HFFc6 (cell line): ENCODE measurements around the gene NIT1. TPM values are rescaled to one million over a fixed set of nuclear protein-coding genes. Genes with fewer than 3 reads are reported as not detected.

Experiments
- DNase-seq: peaks from one replicate; pipeline ENCODE4 v3.0.0-alpha.2; 2018
- H3K27ac Mint-ChIP-seq: 2 replicates; pipeline ENCODE4 v1.8.0; 2020; ENCODE audit warnings: mild to moderate bottlenecking, mixed read lengths
- H3K27me3 Mint-ChIP-seq: 2 replicates; pipeline ENCODE4 v1.8.0; 2021; ENCODE audit warnings: mild to moderate bottlenecking, moderate library complexity, mixed read lengths; ENCODE audit not compliant: insufficient read depth
- H3K36me3 Mint-ChIP-seq: 2 replicates; pipeline ENCODE4 v1.8.0; 2021; ENCODE audit warnings: low read depth, mixed read lengths
- H3K4me1 Mint-ChIP-seq: 2 replicates; pipeline ENCODE4 v1.8.0; 2020; ENCODE audit warnings: low read depth, mixed read lengths
- H3K4me3 Mint-ChIP-seq: 2 replicates; pipeline ENCODE4 v1.8.0; 2020; ENCODE audit warnings: mild to moderate bottlenecking, moderate library complexity, mixed read lengths
- H3K9me3 Mint-ChIP-seq: 2 replicates; pipeline ENCODE4 v1.8.0; 2020; ENCODE audit warnings: mild to moderate bottlenecking, mixed read lengths
- CTCF ChIP-seq: fragments of 200-600 bp; sonication (generic); IDR thresholded peaks from 2 replicates; pipeline ENCODE4 v1.5.0; 2021; ENCODE audit warnings: antibody characterized with exemption, mild to moderate bottlenecking
- total RNA-seq, 6 experiments: library from RNA; stranded (reverse); fragmentation: NEBNext Ultra II Directional; extraction: Animal tissue kit (Norgen Biotek cat#: 25700); gene quantifications; 2 replicates in 1 of 6; 3 replicates in 5 of 6; pipeline ENCODE4 v1.2.3, GENCODE V29; 2021

NIT1 gene
- total RNA-seq, 6 experiments from 2014 or later: 26.2 to 35.1 (median 32.5) TPM

GRCh38 chr1:161071886-161072371 lies 46.0 kb upstream of the NIT1 start:
- Mint-ChIP-seq H3K27me3 (peaks cover 3% of the 10 kb centered on the region), H3K9me3 (no peaks in the 10 kb centered on the region)

GRCh38 chr1:161072751-161073449 lies 45.0 kb upstream of the NIT1 start:
- no peak for DNase-seq
- Mint-ChIP-seq H3K27me3 (peaks cover 2% of the 10 kb centered on the region), H3K36me3 (no peaks in the 10 kb centered on the region), H3K4me1 (peaks cover 5% of the 10 kb centered on the region; the same call in 1 of the 2 replicates), H3K27ac (no peak overlapping the region), H3K9me3 (no peaks in the 10 kb centered on the region), H3K4me3 (no peak overlapping the region)
- TF ChIP-seq CTCF: no peak

More at GRCh38 chr1:161071886-161072371, 46.0 kb upstream of the NIT1 start:
- Mint-ChIP-seq H3K27ac (no peak overlapping the region), H3K4me1 (peaks cover 5% of the 10 kb centered on the region; the same call in 1 of the 2 replicates), H3K4me3 (no peak overlapping the region), H3K36me3 (no peaks in the 10 kb centered on the region)
- DNase-seq: peak; percentile 28
- TF ChIP-seq CTCF: peak; percentile 79

DNA sequence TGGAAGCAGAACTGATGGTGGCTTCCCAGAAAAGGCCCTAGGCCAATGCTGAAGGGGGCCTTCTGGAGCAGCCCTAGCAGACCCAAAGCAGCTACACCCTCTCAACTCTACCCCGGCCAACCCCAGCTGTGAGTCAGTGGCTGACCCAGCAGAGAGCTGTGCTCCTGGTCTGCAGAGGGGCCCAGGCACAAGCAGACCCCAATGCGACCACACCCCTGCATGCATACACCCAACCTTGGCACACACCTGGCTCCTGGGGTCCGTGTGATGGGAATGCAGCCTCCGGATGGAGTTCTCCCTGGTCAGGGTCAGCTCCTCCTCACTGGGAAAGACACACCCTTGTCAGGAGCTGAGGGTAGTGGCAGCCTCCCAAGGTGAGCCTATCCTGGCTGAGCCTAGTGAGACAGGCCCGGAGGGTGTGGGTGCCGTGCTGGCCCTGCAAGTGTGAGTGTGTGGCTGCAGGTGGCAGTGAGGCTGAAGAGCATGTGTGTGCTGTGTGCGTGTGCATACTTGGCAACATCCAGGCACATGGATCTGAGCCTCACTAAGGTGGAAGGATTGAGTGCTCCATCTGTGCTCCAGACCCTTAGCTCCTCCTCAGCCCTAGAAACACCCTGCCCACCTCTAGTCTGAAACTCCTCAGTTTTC lies 44.3 kb upstream of the NIT1 start:
- Mint-ChIP-seq H3K4me3 (no peak overlapping the region), H3K27ac (no peak overlapping the region), H3K9me3 (no peaks in the 10 kb centered on the region), H3K4me1 (no peaks in the 10 kb centered on the region), H3K27me3 (peaks cover 2% of the 10 kb centered on the region), H3K36me3 (no peaks in the 10 kb centered on the region)
- TF ChIP-seq CTCF: no peak
- DNase-seq: no peak

DNA sequence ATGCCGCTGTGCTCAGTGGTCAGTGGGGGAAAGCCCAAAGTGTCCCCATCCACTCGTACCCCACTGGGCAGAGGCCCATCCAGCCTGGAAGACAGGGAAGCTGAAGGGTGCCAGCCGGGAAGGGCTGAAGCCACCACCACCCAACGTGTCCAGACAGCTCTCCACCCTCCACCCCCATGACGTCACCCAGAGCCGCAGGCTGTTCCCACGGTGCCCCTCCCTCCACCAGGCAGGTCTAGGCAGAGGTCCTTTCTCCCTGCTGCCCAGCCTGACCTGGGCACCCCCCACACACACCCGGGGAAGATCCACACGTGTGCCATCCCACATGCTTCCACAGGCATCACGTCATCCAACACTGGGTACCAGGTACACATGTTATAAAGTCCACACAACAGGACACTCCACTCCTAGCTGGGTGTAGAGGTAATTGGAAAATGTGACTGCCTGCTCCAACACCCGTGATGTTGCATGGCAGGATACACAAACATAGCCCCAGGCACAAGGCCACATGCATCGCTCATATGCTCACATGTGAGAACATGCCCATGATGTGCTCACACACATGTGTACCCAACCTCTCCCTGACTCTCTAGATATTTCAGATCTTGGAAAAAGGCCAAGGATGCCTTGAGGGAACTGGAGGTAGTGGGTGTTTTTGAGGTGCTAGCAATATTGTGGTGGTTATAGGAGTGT lies 43.1 kb upstream of the NIT1 start:
- no peak for TF ChIP-seq CTCF
- no peaks in the 10 kb centered on the region for H3K36me3 Mint-ChIP-seq
- H3K27me3 Mint-ChIP-seq: peaks cover 2% of the 10 kb centered on the region
- H3K4me3 Mint-ChIP-seq: no peak overlapping the region
- peaks cover under 1% of the 10 kb centered on the region for H3K4me1 Mint-ChIP-seq
- no peaks in the 10 kb centered on the region for H3K9me3 Mint-ChIP-seq
- no peak for DNase-seq
- H3K27ac Mint-ChIP-seq: no peak overlapping the region

DNA sequence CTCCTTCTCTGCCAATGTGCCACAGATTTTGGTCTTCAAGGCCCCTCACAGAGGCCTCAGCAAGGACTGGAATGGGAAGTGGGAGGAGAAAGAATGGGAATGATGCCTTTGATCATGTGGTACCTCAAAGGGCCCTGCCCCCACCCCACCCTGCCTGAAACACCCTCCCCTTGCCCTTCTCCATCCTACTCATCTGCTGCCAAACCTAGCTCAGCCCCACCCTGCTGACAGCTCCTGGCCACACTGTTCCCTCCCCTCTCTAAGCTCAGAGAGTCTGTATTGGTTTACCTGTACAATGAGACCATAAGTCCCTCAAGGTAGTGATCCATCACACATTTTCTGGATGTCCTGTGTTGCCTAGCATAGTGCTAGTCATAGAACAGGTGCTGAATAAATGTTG lies 41.5 kb upstream of the NIT1 start:
- no peaks in the 10 kb centered on the region; the same call in 1 of the 2 replicates for H3K27me3 Mint-ChIP-seq
- no peak for TF ChIP-seq CTCF
- H3K9me3 Mint-ChIP-seq: no peaks in the 10 kb centered on the region
- H3K27ac Mint-ChIP-seq: no peak overlapping the region
- no peak overlapping the region for H3K4me3 Mint-ChIP-seq
- no peak for DNase-seq
- H3K36me3 Mint-ChIP-seq: no peaks in the 10 kb centered on the region
- peaks cover 16% of the 10 kb centered on the region for H3K4me1 Mint-ChIP-seq
